Activated CD4-positive, alpha-beta T cell treated with anti-CD3 and anti-CD28 coated beads, Interleukin-2, amount 50 U/mL, for 16 hours (primary cell): ENCODE results near the gene ROR1.

Source experiments
- DNase-seq: peaks from one replicate; pipeline ENCODE4 v3.0.0-alpha.2; 2020

The ROR1 gene

DNA sequence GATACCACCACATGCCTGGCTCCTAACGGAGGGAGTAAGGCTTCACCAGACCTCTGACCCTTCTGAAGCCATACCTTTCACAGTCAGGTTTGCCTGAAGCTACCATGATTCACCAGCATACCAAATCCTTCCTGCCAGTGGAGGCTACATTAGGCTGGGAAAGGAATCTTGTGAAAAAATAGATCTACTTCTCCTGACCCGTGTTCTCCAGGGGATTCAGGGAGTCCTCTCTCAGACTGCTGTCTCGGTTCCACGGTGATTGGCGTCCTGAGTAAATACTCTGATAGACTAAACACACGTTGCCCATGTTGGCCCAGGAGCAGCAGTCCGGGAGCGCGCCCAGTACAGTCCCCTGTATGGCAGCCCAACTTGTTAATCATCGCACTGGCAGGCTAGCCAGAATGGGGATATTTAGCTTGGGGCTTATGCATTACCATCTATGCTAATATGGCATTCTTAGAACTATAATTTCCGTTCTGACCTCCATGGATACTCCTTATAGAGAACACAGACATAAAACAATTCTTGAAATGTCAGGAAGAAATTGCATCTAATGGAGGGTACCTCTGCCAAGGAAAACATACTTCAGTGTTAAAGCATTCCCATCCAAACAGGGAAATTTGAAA lies 173.2 kb downstream of the ROR1 start:
- DNase-seq, result no peak

DNA sequence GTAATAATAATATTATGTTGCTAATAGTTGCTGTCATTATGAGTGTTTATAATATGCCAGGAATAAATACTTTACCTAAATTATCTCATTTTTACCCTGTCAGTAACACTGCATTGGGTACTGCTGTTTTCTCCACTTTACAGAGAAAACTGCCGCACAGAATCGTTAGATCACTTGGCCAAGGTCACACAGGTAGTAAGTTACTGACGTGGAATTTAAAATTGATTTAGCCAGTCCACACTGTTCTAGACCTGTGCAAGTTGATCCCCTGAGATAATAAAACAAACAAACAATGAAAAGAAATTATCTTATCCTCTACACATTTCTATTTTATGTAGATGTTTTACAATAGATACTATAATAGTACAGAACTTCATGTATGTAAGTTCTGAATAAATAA lies 174.1 kb downstream of the ROR1 start:
- no peak for DNase-seq

DNA sequence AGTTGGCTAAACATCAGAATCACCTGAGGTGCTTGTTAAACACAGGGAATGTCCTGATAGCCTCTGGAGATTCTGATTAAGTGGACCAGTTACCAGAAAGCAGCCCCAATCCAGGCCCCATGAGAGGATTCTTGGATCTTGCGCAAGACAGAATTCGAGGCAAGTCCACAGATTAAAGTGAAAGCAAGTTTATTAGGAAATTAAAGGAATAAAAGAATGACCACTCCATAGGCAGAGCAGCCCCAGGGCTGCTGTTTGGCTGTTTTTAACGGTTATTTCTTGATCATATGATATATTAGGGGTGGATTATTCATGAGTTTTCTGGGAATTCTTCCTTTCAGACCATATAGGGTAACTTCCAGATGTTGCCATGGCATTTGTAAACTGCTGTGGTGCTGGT lies 176.2 kb downstream of the ROR1 start:
- DNase-seq, result no peak

DNA sequence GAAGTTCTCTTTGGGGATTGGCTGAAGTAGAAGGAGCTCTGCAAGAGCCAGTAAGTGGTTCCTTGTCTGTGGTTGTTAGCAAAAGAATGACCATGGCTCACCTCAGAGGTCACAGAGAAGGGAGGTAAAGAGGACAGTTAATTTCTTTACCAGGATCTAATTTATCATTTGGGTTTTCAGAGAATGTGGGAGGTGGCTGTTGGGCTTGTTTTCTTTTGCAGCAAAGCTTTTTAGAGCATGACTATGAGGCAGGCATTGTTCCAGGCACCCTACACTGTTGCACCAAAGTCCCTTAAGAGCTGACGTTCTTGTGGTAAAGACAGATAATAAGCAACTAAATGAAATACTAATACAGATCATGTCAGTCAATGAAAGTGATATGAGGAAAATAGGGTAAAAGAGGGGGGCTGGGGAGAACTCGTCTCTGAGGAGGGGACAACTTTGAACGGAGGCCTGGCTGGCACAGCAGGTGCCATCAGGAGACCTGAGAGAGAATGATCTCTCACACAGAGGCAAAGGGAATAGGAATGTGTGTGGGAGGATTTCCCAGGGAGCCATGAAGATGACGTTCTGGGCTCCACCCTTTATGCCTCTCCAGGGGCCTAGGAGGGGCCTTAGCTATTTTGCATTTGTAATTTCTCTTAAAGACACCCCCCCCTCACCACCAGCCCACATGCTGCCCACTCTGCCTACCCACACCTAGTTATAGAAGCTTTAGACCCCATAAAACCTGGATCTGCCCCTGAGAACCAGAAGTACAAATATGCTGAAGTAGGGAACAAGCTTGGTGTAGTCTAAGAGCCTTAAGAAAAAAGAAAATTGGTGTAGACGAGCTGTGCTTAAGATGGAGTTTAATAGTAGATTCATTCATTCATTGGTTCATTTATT lies 177.5 kb downstream of the ROR1 start:
- DNase-seq, result no peak

DNA sequence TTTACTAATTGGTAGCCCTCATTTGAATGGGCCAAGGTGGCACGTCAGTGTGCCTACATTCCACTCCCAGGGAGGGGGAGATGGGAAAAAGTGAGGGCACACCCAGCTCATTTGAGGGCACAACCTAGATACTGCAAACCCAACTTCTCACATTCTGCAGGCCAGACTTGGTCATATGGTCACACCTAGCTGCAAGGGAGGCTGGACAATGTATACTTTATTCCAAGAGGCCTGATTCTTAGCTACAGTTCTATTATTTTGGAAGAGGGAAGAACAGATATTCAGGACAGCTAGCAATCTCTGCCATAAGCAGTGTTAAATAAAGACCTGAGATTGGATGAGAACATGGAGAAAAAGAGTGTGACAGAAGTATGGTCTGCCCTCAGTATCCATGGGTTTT lies 180.4 kb downstream of the ROR1 start:
- DNase-seq, result no peak

DNA sequence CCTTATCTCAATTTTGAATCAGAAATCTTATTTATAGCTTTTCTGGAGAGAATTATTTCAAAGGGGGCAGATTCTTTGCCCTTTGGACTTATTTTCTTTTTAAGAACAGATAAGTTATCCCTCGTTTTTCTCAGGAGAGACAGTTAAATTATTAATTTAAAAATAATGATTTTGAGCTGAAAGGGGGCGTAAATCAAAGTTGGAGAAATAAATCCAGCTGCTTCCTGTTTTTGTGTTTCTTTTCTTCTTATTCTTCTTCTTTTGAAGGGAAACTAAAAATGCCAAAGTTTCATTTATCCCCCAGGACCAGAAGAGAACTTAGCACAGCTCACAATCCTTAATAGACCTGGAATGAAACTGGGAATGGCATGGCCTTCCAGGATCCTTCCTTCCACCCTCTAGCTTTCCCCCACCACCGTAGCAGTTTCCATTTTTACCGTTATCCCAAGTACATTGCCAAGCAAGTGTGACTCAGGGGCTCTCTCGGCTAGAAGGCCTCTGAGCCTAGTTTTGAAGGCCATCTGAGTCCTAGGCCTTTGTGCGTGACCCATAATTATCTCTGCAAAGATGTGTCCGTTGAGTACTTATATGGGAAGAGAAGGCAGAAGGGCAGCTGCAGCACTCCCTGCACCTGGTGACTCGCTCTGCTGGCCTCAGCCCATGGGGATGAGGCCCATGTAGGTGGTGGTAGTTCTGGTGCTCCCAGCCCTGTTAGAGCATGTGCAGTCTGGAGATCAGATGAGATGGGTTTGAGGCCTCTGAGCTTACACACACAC lies 181.7 kb downstream of the ROR1 start:
- no peak for DNase-seq

DNA sequence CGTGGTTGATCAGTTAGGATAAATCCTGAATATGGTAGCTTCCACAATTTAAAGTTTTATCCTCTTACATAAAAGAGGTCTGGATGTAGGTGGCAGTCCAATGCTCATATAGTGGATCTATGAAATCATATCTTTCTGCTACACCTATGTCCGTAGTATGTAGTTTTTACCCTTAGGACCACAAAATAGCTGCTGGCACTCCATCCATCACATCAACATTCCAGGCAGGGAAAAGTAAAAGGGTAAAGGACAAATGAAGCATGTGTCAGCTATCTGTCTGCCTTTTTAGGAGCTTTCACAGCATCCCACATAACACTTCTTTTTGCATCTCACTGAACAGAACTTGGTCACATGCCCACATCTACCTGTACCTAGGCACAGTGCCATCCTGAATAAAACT lies 184.7 kb downstream of the ROR1 start:
- DNase-seq, result no peak

DNA sequence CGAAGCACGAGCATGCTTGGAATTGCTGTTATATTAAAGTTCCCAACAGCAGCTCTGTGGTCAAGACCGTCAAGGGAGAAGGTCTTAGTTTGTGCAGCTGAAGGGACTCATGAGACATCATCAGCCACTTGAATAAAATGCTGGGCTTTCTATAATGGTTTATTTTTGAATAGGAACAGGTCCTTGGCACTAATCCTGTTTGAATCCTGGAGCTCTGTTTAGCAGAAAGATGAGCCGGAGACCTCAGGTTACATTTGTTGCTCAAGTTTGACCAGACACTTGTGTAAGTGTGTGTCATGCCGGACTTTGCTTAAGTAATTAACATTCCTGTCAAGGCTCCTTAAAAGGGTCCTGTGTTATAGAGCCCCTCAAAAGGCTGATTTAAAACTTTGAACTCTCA lies 186.5 kb downstream of the ROR1 start:
- DNase-seq, result no peak

DNA sequence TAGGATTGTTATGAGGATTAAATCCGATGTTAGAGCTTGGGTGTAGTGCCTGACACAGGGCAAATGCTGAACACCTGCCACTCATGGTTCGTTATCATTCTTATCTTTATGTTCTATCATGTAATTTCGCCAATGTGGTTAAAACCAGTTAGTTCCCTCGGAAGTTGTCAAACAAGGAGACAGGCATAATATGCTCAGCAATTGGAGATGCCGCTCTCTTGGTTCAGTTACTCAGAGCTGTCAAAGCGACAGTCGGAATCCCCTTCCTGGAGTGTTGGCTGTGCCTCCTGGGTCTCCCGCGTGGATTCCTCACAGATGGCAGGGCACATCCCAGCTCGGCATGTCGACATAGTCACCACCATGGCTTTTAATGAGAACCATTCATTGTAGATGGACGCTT lies 192.2 kb downstream of the ROR1 start:
- DNase-seq, result no peak

DNA sequence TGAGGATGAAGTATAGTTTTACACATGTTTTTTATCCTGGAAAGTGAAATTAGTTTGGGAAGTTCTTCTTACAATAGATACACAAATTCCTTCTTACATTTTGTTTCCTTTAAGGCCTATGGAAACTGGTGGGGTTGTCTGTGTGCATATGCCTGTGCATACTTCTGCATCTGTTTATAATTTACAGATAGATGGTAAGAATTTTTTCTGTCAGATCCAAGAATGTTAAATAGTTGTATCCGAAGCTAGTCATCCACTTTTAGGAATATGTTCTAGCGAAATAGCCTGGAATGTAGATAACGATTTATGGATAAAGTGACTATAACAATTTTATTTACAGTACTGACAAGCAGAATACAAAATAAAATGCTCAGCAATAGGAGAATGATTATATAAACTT lies 194.1 kb downstream of the ROR1 start:
- no peak for DNase-seq

DNA sequence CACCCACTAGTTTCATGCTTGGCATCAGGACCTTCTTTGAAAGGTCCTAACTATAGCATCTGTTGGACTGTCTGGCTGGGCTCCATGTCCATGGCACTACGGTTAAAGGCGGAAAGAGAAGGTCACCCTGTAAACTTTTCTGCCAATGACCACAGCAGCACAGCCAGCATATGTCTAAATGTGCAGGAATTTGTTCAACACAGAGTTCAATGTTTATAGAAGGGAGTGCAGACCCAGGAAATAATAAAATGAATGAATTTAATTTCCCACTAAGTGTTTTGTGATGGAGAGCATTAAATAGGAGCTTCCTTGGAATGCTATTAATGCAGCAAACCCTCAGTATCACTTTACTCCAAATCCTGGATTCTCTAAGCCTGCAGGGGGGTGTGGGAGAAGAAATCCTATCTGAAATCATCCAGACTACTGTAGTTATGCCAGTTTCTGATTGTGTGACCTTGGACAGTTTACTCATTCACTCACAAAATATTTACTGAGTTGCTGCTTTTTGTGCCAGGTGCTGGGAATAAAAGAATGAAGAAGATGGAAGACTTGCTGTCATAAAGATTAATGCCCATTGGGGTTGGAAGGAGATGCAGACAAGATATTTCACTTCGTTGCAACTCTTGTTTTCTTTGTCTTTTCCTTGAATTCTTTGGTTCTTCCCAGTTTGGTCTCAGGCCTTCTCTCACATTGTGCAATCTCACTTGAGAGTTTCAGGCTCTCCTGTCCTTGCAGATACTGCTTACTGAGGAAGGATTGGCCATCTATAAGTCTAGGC lies 195.0 kb downstream of the ROR1 start:
- no peak for DNase-seq

DNA sequence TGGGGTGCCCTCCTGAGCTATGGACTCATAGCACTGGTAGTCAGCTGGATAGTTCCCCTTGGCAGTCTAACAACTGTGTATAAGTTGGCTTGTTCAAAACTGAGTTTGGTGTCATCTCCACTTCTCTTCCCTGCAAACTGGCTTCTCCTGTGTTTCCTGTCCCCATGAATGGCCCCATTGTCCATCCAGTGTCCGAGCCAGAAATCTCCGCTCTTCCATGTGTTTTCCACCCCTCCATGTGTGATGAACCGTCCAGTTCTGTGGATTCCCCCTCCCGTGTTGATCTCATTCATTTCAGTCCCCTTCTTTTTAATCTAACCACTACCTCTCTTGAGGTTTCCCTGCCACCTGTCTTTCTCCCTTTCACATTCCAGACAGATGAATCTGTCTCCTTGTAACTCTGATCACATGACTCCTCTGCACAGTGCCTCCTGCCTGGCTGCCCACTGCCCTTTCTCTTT lies 195.7 kb downstream of the ROR1 start:
- no peak for DNase-seq

DNA sequence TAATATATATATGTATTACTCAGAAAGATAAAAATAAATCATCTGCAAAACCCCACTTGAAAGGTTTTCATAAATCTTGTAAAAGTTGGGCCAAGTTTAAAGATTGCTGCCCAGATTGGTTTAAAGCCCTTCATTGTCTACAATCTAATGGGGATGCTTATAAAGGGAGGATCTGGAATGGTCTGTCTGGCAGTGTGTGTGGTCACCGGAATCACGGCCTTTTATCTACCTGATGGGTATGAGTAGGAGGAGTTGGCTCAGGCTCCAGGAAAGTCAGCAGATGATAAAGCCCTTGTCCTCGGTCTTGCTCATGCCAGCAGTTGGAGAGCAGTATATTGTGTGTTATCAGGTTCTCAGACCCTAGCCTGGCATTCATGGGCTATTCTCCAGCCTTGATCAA lies 197.7 kb downstream of the ROR1 start:
- DNase-seq, result no peak

DNA sequence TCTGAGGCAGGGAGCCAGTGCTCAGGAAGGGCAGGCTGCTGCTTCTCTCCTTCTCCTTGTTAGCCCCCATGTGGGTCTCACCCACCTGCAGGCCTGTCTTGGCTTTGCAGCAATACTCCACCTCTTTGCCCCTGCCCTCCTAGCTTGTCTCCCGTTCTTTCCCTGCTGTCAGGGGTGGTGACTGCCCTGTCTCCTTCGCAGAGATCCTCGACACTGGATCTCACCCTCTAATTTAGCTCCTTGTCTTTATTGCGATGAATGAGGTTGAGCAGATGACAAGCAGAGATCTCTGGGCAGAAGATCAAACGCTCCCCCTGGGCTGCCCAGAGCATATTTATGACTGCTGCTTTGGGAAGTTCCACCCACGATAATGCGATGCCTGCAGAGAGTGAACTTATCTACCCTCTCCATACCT lies 199.2 kb downstream of the ROR1 start:
- no peak for DNase-seq

DNA sequence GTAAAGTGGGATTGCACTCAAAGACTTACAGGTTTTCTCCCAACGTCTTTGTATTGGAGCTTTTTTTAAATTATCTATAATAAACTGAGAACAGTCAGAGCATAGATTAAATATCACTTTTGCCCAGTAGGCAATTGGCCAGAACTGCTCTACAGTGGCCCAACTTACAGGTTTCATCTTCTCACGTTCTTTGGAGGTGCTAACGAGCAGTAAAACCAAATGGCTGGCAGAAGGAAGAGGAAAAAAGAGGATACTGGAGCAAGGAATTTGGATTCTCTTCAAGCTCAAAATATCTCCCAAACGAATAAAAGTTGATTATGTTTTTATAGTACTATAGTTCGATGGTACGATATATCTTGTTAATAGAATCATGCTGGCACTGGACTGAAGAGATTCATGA lies 201.1 kb downstream of the ROR1 start:
- DNase-seq, result no peak

DNA sequence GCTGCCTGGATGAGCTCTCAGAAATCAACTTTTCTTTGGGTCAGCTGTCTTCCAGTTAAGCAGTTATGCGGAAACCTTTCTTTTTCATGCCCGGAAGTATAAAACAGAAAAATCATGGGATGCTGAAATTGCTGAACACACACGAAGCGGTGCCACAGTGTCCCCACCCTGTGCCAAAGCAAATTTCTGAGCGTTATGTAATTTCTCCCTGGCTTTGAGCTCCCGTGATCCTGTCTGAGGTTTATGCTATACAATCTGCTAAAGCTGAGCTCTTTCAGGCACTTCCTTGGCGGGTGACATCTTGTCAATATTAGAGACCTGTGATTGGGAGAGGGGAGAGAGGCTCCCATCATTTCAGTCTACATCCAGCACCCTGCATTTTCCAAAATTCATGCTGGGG lies 201.7 kb downstream of the ROR1 start:
- no peak for DNase-seq

DNA sequence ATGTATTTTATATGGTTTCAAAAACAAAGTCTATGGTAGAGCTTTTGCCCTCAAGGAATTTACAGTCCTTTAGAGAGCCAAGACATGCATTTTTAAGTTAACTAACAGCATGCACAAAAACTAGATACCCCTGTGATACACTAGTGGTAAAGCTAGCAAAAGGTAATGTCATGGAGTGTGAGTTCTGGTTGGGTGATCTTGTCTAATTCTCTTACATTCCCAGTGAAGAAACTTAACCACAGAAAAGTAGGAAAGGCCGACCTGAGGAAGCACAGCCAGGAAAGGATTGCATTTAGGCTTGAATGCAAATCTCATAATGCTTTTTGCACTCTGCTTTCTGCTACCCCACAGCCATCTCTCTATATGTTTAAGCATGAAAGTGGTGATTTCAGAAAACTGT lies 202.2 kb downstream of the ROR1 start:
- no peak for DNase-seq

DNA sequence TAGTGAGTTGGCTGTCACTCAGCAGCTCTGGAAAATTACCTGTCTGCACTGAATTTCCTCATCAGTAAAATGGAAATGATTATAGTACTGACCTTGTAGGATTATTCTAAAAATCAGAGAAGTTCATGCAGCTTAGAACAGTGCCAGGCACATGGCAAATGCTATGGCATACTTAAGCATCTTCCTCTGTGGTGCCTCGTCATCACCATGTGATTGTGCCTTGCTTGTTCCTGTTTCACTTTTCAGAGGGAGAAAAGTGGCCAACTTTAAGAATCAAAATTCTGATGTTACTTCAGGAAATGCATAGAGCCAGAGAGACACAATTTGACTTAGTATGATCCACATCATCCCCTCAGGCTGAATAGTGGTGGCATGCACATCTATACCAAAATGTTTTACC lies 203.6 kb downstream of the ROR1 start:
- DNase-seq, result no peak

DNA sequence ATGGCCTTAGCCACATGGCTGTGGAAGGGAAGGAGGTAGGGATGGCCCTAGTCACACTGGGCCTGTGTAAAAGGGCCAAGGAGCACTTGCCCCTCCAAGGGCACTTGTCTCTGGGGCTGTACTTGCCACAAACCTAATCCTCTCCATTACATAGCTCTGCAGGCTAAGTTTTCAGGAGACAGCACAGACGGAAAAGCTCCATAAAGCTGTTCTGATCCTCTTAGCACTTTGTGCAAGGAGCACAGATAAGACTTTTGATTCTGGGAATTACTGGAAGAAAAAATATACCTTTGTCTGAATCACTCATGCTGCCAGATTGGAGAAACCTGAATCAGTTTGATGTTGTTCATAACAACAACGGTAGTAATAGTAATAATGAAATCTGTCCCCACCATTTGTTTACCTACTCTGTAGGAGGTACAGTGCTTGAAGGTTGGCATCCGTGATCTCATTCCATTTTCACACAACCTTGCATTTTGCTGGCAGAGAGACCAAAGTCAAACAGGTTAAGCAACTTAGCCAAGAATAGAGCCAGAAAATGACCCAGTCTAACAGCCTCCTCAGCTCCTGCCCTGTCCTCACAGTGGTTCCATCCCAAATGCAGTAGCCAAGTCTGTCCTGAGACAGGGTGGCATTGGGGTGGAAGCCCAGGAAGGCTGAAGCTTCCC lies 207.1 kb downstream of the ROR1 start:
- DNase-seq, result no peak

DNA sequence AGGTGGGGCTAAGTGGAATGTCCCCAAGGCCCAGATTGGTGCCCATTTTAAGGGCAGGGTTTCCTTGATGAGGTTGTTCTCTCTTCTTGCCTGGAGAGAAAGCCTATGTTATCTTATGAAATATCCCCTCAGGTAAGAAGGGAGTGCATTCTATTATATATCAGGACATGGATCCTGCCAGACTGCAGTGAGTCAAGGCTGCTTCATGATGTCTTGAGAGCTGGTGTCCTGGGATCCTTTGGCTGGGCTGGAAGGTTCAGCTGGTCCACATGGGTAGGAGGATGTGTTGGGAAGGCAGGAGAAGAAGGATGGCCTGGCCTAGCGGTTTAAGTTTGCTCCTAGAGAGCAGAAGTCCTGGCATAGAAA lies 207.6 kb downstream of the ROR1 start:
- DNase-seq, result no peak

DNA sequence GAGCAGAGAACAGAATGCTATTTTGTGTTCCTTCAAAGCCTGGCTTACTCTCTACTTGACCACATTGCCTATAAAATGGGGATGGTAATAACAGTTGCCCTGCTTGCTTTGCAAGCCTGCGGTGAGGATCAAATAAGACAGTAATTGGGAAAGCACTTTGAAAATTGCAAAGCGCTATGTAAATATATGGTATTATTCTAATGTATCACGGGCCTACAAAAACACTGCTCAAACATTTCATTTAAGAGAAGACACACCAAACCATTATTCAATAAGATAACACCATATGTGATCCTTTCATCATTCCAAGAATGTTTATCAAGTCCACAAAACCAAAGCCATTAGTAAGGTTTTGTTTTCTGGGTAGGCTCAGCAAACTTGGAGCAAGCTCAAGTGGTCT lies 208.4 kb downstream of the ROR1 start:
- DNase-seq, result no peak
